HTERT RPE-1 (cell line): Measurements from ENCODE around the gene SPACA4.
"Not testable (repeated sequence)": the region's sequence is repeated elsewhere in the genome, so short reads cannot be mapped to it uniquely, and the experiment has no call there.

Source experiments
- in situ Hi-C: fragments of 300-500 bp; cut with MboI; formaldehyde crosslinking; loops from 4 replicates; pipeline ENCODE4 v1.14.3; 2020; ENCODE audit warnings: low sequenced_read_pairs

Gene SPACA4, protein sequence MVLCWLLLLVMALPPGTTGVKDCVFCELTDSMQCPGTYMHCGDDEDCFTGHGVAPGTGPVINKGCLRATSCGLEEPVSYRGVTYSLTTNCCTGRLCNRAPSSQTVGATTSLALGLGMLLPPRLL

GRCh38 chr19:48606463-48607358 is at the start of gene SPACA4:
Gene SPACA4 (plus strand): TSS chr19:48606742. CDS start chr19:48606979, 237 bp downstream.
- in situ Hi-C loops, result no loop called here

DNA sequence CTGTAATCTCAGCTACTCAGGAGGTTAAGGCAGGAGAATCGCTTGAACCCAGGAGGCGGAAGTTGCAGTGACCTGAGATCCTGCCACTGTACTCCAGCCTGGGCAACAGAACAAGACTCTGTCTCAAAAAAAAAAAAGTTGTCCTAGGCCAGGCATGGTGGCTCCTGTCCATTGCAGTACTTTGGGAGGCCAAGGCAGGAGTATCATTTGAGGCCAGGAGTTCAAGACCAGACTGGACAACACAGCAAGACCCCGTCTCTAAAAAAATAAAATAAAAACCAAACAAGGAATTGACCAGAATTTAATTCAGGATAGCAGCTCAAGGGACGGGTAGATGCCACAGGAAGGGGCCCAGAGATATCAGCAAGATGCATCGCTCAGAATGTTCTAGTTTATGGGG is 49.7 kb upstream of the SPACA4 start:
- in situ Hi-C loops, result no loop called here

- in situ Hi-C loops, result no loop called here
Observed at GRCh38 chr19:48558018-48558684, 48.4 kb upstream of the SPACA4 start.

DNA sequence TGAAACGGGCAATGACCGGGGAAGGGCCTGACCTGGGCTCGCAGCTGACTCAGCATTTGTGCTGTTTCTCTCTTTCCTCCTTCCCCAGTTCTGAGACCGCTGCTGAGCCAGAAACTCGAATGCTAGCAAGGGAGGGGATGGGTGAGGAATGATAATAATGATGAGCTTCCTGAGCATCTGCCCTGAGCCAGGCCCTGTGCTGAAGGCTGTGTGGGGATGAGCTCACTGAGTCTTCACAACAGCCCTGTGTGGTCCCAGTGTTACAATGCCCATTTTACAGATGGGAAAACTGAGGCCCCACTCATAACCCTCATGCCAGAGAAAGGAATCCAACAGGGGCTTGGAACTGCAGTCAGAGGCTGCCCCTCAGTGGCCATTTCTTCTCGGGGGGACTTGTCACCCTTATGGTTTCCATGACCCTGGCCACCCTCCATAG is 46.4 kb upstream of the SPACA4 start:
- in situ Hi-C loops, result no loop called here

DNA sequence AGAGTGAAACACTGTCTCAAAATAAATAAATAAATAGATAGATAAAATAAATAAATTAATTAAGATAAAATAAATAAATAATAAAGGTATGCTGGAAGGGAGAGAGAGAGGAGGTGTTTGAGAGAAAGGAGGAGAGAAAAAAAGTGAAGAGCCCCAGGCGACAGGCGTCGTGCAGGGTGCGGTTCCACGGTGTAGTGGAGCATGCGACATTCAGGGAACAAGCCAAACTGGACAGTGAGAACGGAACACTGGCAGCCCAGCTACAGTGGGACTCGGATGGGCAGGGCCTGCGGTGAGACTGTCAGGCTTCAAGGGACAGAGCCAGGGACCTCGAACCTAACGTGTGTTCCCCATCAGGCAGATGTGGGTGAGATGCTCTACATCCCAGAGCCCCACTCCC is 45.1 kb upstream of the SPACA4 start:
- in situ Hi-C loops, result no loop called here

GRCh38 chr19:48565090-48565489 is 41.5 kb upstream of the SPACA4 start:
- in situ Hi-C loops, result no loop called here

GRCh38 chr19:48568345-48568886 is 38.1 kb upstream of the SPACA4 start:
- in situ Hi-C loops, result no loop called here

GRCh38 chr19:48569814-48570213 is 36.7 kb upstream of the SPACA4 start:
- in situ Hi-C loops, result no loop called here

- in situ Hi-C loops, result no loop called here
Observed at GRCh38 chr19:48571378-48572162, 35.0 kb upstream of the SPACA4 start.

- in situ Hi-C loops, result no loop called here
Observed at GRCh38 chr19:48573163-48573505, 33.4 kb upstream of the SPACA4 start.

DNA sequence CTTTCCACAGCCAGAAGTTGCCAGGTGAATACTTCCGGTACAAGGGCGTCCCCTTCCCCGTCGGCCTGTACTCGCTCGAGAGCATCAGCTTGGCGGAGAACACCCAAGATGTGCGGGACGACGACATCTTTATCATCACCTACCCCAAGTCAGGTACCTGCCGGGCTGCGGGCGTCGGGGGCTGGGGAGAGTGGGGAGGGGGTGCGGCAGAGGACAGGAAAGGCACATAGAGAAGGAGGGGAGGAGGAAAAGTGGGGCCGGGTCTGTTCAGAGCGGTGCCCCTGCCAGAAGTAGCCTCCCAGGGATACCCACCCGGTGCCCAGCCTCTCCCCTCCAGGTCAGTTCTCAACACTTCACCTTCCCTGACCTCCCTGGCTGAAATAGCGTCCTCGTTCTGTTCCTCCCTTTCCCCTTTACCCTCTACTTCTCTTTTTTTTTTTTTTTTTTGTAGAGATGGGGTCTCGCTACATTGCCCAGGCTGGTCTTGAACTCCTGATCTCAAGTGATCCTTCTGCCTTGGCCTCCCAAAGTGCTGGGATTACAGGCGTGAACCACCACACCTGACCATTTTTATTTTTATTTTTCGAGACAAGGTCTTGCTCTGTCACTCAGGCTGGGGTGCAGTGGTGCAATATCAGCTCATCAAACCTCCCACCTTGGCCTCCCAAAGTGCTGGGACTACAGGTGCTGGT is 30.5 kb upstream of the SPACA4 start:
- in situ Hi-C loops, result no loop called here

DNA sequence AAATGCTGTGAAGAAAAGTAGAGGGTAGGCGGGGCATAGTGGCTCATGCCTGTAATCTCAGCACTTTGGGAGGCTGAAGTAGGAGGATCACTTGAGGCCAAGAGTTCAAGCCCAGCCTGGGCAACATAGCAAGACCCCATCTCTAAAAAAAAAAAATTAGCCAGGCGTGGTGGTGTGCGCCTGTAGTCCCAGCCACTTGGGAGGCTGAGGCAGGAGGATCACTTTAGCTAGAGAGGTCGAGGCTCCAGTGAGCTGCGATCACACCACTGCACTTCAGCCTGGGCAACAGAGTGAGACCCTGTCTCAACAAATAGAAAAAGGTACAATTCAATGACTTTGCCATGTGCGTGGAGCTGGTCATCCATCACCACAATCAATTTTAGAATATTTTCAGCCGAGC is 28.6 kb upstream of the SPACA4 start:
- in situ Hi-C loops, result not testable (repeated sequence)

DNA sequence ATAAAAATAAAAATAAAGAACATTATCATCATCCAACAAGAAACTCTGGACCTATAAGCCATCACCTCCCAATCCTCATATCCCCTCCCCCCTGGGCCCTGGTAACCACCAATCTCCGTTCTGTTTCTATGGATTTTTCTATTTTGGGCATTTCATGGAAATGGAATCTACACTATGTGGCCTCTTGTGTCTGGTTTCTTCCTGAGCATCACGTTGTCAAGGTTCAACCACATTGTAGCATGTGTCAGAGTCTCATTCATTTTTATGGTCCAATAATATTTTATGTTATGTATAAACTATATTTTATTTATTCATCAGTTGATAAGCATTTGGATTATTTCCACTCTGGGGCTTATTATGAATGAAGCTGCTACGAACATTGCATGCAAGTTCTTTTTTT is 27.7 kb upstream of the SPACA4 start:
- in situ Hi-C loops, result no loop called here

DNA sequence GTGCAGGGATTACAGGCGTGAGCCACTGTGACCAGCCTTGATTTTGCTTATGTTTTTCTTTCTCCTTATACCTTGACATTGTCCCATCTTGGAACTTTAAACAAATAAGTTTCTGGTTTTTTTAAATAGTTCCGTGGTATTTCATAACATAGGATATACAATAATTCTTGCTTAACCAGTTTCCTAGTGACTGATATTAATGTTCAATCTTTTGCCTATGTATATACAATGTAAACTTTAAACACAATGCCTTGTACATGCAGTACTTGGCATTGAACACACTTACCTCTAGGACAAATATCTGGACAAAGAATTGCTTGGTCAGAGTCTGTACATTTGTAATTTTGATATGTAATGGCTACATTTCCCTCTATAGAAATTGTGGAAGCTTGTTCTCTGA is 24.4 kb upstream of the SPACA4 start:
- in situ Hi-C loops, result no loop called here

DNA sequence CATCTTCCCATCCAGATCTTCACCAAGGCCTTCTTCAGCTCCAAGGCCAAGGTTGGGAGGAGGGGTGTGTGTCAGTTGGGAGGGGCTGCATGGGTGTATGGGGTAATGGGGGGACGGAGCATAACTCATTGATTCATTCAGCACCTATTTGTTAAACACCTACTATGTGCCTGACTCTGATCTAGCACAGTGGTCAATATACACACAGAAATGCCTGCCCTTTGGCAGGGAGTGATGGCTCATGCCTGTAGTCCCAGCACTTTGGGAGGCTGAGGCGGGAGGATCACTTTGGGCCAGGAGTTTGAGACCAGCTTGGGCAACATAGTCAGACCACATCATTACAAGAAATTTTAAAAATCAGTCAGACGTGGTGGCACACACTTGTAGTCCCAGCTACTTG is 19.2 kb upstream of the SPACA4 start:
- in situ Hi-C loops, result no loop called here

DNA sequence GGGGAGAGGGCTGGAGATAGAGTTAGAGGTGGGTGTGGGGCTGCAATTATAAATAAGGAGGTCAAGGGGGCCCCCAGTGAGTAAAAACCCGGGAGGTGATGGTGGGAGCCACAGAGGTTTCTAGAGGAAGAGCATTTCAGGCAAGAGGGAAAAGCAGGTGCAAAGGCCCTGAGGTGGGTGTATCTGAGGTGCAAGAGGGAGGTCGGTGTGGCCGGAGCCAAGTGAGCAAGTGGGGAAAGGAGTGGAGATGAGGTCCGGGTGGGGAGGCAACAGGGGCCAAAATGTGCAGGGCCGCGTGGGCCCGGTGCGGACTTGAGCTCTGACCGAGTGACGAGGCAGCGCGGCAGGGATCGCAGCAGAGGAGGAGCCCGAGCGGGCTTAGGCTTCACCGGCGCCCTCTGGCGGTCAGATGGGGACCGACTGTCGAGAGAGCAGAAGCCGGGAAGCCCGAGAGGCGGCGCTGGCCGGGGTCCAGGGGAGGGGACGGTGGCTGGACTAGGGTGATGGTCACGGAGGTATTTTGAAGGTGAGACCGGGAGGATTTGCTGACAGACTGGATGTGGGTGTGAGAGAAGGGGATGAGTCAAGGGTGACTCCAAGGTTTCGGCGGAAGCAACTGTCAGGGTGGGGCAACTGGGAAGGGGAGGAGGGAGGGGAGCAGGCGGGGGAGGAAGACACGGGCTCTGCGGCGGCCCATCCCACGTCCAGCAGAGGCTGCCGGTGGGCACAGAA is 17.7 kb upstream of the SPACA4 start:
- in situ Hi-C loops, result no loop called here

DNA sequence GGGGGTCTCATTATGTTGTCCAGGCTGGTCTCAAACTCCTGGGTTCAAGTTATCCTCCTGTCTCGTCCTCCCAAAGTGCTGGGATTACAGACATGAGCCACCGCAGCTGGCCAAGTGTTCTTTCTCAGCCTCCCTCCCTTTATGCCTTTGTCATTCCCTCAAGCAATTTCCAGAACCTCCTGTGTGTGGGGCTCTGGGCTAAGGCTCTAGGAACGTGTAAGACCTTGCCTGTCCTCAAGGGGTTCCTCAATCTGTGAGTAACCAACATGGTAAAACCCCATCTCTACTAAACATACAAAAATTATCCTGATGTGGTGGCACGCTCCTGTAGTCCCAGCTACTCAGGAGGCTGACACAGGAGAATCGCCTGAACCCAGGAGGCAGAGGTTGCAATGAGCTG is 15.5 kb upstream of the SPACA4 start:
- in situ Hi-C loops, result no loop called here

DNA sequence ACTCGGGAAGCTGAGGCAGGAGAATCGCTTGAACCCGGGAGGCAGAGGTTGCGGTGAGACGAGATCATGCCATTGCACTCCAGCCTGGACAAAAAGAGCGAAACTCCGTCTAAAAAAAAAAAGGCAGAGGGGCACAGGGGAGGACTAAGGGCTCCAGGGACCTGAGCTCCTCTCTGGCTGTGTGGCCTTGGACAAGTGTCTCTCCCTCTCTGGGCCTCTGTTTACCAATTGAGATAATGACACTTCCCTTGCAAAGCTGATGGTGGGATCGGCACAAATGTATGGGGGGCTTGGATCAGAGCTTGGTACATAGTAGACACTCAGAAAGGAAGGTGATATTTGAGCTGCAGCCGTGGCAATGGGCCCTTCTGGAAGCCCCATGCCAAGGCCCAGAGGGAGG is 11.4 kb upstream of the SPACA4 start:
- in situ Hi-C loops, result no loop called here

- in situ Hi-C loops, result no loop called here
Observed at GRCh38 chr19:48595833-48596232, 10.7 kb upstream of the SPACA4 start.

- in situ Hi-C loops, result no loop called here
Observed at GRCh38 chr19:48596237-48596636, 10.3 kb upstream of the SPACA4 start.
